Activated CD4-positive, alpha-beta T cell treated with anti-CD3 and anti-CD28 coated beads for 1 hour (primary cell): Measurements from ENCODE around the gene LMBRD2.
"Not testable (repeated sequence)": the region's sequence is repeated elsewhere in the genome, so short reads cannot be mapped to it uniquely, and the experiment has no call there.

Experiments used
- DNase-seq: peaks from one replicate; pipeline ENCODE4 v3.0.0-alpha.2; 2020

Gene LMBRD2

DNA sequence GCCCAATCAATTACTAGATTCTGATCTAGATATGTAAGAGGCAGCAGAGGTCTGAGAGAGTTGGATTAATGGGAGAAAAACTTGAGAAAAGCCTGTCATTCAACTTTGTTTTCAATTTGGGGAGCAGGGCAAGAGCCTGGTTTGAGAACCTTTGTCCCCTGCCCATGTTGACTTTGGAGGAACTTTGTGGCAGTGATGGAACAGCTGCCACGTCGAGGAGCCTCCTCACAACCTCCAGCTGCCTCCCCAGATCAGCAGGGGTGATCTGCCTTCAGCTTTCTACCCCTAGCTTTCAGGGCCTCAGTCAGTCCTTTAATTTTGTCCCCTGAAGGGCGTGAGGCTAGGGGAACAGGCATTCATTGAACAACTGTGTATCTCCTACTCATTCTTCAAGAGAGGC, 8.9 kb upstream of the LMBRD2 start:
- DNase-seq: no peak

DNA sequence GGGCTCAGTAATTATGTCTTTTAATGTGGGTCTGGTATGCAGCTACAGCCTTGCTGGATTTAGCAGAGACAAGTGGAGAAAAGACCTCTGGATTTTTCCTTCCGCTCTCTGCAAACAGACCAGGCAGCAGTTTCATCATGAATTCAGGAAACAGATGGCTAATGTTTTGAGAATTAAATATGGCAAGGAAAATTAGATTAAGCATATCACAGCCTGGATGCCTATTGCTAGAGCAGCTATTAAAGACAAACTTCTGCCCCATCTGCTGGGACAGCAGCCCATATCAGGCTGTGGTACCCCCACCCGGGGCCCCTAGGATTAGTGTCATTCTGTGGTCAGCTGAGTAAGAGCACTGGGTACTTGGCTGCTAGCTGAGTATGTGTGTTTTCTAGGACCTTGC, 6.5 kb upstream of the LMBRD2 start:
- no peak for DNase-seq

DNA sequence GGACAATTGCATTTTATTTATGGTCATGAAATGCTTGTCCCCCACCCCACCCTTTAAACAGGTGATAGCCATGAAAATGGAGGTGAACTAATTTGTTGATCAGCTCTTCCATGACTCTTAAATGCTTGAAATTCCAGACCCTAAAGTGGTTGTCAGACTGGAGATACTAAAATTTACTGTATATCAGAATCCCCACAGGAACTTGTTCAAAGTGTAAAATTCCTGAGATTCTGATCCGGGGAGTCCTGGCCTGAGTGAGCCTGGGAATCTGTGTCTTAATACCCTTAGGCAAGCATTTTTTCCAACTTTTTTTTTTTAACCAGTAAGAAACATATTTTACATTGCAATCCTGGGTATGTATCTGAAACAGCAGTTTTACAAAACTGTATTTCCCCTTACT, 4.9 kb upstream of the LMBRD2 start:
- no peak for DNase-seq

- no peak for DNase-seq
Observed at GRCh38 chr5:36156121-36156601, 4.5 kb upstream of the LMBRD2 start.

DNA sequence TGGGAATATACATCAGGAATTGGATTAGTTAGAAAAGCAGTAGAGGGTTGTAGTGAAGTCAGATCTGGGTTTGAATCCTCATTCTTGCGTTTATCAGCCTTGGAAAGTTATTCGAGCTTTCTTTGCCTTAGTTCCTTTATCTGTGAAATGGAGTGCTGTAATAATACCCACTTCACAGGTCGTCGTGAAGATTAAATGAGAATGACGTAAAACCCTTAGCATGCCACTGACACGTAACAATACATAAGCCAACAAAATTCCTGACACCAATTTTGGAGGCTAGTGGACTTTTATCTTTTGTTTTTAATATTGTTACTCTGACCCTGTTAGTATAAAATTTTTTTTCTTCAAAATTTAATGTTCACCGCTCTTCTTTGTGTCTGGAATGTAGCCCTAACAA, 3.6 kb upstream of the LMBRD2 start:
- no peak for DNase-seq

GRCh38 chr5:36153726-36154125, 2.0 kb upstream of the LMBRD2 start:
- DNase-seq: no peak

DNA sequence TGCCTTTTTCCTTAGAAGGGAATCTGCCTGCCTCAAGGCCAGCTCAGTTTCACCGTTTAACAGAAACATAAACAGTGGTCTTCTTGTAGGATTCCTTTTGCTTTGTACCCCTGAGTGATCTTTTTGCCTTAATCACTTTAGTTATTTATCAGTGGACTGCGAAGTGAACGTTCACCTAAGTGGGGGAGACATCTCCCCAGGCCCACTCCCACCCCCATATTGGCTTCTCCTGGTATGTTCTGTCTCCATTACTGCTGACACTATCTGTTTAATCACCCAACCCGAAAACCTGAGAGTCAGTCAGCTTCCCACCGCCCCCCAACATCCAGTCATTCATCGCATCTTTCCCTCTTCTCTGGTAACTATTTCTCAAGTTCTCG, 1.6 kb upstream of the LMBRD2 start:
- no peak for DNase-seq

GRCh38 chr5:36152324-36153297, 924 bp upstream of the LMBRD2 start:
- DNase-seq: no peak

DNA sequence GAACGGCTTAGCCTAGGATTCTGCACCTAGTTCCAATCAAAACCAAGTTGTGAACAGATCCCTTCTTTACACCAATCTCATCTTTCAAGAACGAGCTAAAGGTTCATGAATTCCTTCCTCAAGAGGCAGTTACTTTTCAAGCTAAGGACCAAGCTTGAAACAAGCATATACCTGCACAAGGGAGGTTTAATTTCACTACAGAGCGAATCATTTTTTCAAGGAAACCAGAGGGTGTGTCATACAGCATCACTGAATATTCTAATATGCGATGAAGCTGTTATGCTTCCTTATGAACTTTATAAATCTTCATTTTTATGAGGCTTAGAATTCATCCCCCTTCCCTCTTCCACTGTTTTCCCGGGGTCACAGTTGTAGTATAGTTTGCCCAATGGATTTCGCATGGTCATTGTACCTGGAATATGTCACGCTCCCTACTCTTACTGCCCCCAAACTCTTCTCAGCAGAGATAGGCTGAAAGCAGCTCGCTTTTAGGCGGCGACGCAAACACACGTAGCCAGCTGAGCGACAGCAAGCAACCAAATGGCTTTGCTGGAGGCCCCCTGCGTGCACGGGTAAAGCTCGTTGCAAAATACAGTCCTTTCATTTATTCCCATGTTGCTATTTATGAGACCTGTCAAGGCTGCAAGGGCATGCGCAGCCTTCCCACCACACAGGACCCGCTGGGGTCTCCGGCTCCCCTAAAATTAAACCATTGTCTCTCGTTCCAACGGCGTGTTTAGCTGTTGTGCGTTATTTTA, 832 bp downstream of the LMBRD2 start:
- no peak for DNase-seq

DNA sequence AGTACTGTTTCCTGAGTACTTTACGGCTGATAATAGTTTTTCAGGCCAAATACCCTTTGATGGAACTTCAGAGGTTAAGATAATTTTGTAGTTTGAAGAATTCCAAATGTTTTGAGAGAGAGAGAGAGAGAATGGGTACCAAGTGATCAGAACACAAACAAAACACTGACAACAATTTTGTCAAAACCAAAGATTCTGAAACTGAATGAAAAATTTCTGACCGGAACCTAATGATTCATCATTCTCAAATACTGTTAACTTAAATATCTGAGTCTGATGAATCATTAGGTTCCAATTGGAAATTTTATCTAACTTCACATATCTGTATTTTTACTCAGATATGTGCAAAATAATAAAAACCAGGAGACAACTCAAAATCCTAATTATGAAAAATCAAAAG, 4.0 kb downstream of the LMBRD2 start:
- DNase-seq: no peak

DNA sequence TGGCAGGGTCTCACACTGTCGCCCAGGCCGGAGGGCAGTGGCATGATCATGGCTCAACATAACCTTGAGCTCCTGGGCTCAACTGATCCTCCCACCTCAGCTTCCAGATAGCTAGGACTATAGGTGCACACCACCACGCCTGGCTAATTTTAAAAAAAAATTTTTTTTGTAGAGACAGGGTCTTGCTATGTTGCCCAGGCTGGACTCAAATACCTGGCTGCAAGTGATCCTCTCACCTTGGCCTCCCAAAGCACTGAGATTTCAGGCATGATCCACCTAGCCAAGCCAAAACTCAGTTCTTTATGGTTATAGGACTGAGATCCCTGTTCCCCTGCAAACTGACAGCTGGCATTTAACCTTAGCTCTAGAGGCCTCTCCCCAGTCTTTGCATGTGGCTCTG, 5.3 kb downstream of the LMBRD2 start:
- no peak for DNase-seq

DNA sequence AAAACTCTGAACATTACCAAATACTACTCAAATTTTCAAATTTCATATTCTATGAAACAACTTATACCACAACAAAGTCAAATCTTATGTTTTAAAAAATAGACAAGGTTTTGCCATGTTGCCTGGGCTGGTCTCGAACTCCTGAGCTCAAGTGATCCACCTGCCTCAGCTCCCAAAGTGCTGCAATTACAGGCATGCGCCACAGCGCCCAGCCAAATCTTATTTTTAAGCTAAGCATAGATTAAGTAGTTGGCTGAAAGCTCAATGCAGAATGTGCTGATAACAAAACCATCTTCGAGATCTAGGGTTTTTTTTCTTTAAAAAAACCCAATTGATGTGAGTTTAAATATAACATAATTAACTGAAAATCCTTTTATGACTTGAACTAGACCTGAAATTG, 6.4 kb downstream of the LMBRD2 start:
- no peak for DNase-seq

DNA sequence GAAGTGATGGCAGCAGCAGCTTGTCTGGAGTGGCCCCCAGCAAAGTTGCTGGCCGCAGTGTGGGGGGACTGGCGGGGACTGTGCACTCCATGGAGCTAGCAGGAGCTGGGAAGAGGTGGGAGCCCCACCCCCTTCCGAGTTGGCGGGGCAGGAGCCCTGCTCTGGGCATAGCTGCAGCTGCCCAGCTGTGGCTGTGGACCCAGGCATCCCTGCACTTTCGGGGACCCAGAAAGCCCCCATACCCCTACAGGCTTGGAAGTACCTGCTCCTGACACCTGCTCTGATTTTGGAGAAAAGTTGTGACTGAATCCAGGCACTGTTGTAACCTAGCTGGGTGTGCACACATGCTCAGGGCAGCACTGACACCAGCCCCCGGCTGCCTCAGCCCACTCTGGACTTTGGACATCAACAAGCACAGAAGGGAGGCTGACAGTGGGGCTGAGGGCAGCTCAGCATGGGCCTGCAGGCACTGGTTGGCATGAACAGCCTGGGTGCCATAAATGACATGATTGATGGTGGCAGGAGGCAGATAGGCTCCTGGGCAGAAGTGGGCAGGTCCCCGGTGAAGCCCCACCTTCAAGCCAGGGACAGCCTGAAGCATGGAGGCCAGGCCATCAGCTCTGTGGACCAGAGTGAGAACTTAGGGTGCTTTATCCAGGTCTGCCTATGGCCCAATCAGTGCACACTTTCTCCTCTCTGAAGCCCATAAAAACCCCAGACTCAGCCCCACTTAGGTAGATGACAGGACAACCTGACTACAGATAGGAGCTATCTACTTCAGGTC, 12.6 kb downstream of the LMBRD2 start:
- no peak for DNase-seq

GRCh38 chr5:36136581-36136980, 15.1 kb downstream of the LMBRD2 start:
- DNase-seq: no peak

- no peak for DNase-seq
Observed at GRCh38 chr5:36135988-36136387, 15.7 kb downstream of the LMBRD2 start.

DNA sequence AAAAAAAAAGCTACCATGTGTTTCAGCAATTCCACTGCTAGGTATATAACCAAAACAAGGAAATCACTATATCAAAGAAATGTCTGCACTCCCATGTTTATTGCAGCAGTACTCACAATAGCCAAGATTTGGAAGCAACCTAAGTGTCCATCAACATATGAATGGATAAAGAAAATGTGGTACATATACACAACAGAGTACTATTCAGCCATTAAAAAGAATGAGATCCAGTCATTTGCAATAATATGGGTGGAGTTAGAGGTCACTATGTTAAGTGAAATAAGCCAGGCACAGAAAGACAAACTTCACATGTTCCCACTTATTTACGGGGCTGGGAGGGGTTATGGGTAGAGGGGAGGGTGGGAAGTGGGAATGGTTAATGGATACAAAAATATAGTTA, 18.7 kb downstream of the LMBRD2 start:
- not testable (repeated sequence) for DNase-seq

GRCh38 chr5:36129666-36130065, 22.0 kb downstream of the LMBRD2 start:
- DNase-seq: not testable (repeated sequence)

- no peak for DNase-seq
Observed at GRCh38 chr5:36128795-36129194, 22.9 kb downstream of the LMBRD2 start.

DNA sequence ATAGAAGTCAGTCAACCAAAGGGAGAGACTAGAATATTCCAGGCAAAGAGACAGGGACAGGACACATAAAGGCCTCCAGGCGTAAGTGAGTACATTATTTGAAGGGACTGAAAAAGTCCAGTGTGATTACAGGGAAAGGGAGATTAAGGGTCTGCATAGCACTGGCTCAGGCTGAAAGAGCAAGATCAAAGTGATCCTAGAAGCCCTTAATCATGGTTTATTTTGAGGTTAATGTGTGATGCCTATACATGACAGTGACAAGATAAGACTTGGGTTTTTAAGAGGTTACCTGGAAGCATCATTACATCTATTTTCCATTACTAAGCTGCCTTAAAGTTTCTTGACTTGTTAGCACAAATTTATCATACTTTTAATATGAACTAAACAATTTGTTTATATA, 25.8 kb downstream of the LMBRD2 start:
- no peak for DNase-seq

DNA sequence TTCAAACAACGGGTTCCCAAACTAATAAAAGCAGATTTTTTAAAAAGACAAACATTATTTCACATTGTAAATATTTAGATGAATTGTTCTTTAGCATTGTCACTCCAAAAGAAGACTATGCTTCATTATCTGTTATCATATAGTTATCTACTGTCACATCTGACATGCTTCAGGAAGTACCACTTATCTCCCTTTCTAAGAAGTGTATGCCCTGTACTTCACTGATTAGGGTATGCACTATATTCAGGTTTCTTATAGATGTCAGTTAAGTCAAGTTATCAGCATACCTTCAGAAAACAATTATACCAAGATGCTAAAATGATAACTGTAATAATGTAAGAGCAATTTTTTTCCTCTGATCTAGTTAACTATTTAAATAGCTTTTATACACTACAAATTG, 40.4 kb downstream of the LMBRD2 start:
- DNase-seq: no peak

DNA sequence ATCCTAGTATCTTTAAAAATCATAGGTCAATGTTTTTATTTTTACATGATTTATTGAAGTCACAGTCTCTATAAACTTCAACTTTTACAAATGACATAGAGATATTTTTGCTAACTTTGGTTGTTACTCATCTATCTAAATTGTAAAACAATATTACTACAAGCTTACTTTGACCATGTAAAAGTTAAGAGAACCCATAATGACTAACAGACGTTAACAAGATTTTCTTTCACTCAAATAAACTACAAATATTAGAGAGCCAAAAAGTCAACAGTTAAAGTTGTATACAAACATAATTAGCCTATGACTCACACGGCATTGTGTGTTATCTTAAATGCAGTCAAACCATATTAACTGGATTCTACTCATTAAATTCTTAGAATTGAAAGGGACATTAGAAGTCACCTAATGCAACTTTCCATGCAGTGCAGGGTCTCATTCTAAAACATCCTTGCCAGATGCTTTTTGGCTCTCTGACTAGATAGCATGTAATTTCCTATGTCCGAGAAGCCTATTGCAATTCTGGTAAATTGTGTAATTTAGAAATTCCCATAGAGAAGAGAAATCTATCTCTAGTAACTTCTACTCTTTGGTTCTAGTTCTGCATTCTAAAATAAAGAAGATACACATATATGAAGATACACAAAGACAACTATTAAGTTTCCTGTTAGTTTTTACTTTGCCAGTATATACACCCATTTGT, 42.8 kb downstream of the LMBRD2 start:
- DNase-seq: no peak

GRCh38 chr5:36105819-36106218, 45.9 kb downstream of the LMBRD2 start:
- no peak for DNase-seq

GRCh38 chr5:36099748-36100147, 51.9 kb downstream of the LMBRD2 start:
- no peak for DNase-seq
